Thoracic aorta (tissue), 2 donors: Measurements from ENCODE around the gene ILDR2. TPM values are rescaled to one million over a fixed set of nuclear protein-coding genes. Genes with fewer than 3 reads are reported as not detected.
"Not testable (repeated sequence)": the region's sequence is repeated elsewhere in the genome, so short reads cannot be mapped to it uniquely, and the experiment has no call there.

Experiments
- ATAC-seq: fragments of 150-250 bp; one replicate; pipeline ENCODE4 v1.8.0; 2017; ENCODE audit warnings: low read depth; ENCODE audit not compliant: insufficient number of reproducible peaks, low FRiP score
- DNase-seq: peaks from one replicate; pipeline ENCODE4 v3.0.0-alpha.2; 2020; ENCODE audit warnings: low spot score
- H3K27ac ChIP-seq, 2 donors: fragments of 200-600 bp; sonication (generic); 1 replicate in 1 of 2; 2 replicates in 1 of 2; pipeline ENCODE4 v1.5.1; 2016; ENCODE audit warnings: mild to moderate bottlenecking in 2 of 2, moderate library complexity in 2 of 2
- H3K27me3 ChIP-seq: fragments of 200-600 bp; sonication (generic); replicated peaks from 2 replicates; pipeline ENCODE4 v1.6.0; 2016; ENCODE audit warnings: mild to moderate bottlenecking; ENCODE audit not compliant: insufficient read depth
- H3K36me3 ChIP-seq: fragments of 200-600 bp; sonication (generic); one replicate; pipeline ENCODE4 v1.5.1; 2016
- H3K4me1 ChIP-seq, 2 donors: fragments of 200-600 bp; sonication (generic); 1 replicate in 1 of 2; 2 replicates in 1 of 2; pipeline versions ENCODE4 v1.5.1 to v1.6.0; 2016; ENCODE audit warnings: low read depth in 2 of 2, mild to moderate bottlenecking in 1 of 2; ENCODE audit not compliant: control insufficient read depth in 1 of 2
- H3K4me3 ChIP-seq: fragments of 200-600 bp; sonication (generic); 2 replicates; pipeline ENCODE4 v1.5.1; 2016; ENCODE audit warnings: mild to moderate bottlenecking
- H3K9me3 ChIP-seq: fragments of 200-600 bp; sonication (generic); 2 replicates; pipeline ENCODE4 v1.5.1; 2016
- total RNA-seq, 2 donors: library from RNA; depleted of rRNA; stranded (reverse); fragments of >200 nt; gene quantifications; one replicate each; pipeline versions ENCODE4 v1.1.0 to v1.2.3, GENCODE V29; 2016
- TF ChIP-seq, protein P1 (sequence below): fragments of 200-600 bp; sonication (generic); IDR thresholded peaks from one replicate; pipeline ENCODE4 v1.5.1; 2019; ENCODE audit warnings: antibody characterized with exemption

The ILDR2 gene
- total RNA-seq, 2 donors from 2014 or later = 0.85 TPM; not detected in 1

DNA sequence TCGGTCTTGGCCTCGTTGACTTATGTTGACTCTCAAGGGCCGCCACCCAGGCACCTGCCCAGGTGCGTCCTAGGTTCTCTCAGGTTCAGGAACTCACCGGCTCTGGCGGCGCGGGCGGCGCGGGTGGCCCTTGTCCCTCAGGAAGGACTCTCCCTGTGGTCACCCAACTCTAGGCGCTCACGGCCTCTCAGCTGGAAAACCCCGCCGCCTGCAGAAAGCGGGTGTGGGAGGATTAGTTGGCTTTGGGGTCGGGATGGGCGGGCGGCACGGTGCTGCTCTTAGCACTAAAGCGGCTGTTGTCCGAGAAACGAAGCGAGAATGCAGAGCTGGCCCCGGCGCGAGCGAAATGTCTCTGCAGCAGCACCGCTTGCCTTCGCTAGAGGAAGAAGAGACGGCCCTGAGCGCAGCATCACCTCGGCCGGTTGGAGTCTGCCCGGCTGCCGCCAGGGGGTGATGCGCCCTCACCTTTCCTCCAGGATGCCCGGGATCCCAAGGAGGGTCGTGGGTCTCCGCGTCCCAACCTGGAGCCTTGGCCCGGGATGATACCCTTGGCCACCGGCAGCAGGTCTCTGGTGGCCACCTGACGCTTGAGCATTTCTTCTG, 91.2 kb downstream of the ILDR2 start:
- no peak for DNase-seq
- H3K4me3 ChIP-seq = peak overlapping the region; percentile 42

DNA sequence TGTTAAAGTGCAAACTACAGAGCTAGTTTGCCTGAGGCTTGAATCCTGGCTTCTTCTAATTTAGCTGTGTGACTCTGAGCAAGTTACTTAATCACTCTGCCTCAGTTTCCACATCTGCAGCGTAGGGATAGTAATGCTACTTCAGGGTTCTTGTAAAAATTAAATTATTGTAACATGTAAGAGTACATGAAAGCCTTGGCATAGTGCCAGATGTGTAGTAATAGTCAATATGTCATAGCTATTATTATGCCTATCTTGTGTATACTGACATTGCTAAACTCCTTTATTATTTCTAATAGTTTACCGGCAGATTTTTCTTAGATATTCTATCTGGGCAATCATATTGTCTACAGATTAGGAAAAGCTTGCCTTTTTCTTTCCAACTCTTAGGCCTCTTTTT, 92.4 kb downstream of the ILDR2 start:
- H3K4me3 ChIP-seq = no peak overlapping the region
- no peaks in the 10 kb centered on the region for H3K27me3 ChIP-seq
- H3K27ac ChIP-seq = no peak overlapping the region
- peaks cover 4 to 9% of the 10 kb centered on the region in 2 donors for H3K4me1 ChIP-seq
- H3K36me3 ChIP-seq = no peaks in the 10 kb centered on the region
- TF ChIP-seq, protein P1, sequence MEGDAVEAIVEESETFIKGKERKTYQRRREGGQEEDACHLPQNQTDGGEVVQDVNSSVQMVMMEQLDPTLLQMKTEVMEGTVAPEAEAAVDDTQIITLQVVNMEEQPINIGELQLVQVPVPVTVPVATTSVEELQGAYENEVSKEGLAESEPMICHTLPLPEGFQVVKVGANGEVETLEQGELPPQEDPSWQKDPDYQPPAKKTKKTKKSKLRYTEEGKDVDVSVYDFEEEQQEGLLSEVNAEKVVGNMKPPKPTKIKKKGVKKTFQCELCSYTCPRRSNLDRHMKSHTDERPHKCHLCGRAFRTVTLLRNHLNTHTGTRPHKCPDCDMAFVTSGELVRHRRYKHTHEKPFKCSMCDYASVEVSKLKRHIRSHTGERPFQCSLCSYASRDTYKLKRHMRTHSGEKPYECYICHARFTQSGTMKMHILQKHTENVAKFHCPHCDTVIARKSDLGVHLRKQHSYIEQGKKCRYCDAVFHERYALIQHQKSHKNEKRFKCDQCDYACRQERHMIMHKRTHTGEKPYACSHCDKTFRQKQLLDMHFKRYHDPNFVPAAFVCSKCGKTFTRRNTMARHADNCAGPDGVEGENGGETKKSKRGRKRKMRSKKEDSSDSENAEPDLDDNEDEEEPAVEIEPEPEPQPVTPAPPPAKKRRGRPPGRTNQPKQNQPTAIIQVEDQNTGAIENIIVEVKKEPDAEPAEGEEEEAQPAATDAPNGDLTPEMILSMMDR = no peak
- no peak for DNase-seq
- no peak for ATAC-seq
- no peaks in the 10 kb centered on the region for H3K9me3 ChIP-seq

More for the DNA sequence above, 91.2 kb downstream of the ILDR2 start:
- H3K4me1 ChIP-seq = peaks cover 4 to 9% of the 10 kb centered on the region in 2 donors
- no peak overlapping the region for H3K27ac ChIP-seq
- TF ChIP-seq, protein P1 = peak; percentile 73
- no peaks in the 10 kb centered on the region for H3K9me3 ChIP-seq
- ATAC-seq = no peak
- H3K36me3 ChIP-seq = no peaks in the 10 kb centered on the region
- H3K27me3 ChIP-seq = no peaks in the 10 kb centered on the region

DNA sequence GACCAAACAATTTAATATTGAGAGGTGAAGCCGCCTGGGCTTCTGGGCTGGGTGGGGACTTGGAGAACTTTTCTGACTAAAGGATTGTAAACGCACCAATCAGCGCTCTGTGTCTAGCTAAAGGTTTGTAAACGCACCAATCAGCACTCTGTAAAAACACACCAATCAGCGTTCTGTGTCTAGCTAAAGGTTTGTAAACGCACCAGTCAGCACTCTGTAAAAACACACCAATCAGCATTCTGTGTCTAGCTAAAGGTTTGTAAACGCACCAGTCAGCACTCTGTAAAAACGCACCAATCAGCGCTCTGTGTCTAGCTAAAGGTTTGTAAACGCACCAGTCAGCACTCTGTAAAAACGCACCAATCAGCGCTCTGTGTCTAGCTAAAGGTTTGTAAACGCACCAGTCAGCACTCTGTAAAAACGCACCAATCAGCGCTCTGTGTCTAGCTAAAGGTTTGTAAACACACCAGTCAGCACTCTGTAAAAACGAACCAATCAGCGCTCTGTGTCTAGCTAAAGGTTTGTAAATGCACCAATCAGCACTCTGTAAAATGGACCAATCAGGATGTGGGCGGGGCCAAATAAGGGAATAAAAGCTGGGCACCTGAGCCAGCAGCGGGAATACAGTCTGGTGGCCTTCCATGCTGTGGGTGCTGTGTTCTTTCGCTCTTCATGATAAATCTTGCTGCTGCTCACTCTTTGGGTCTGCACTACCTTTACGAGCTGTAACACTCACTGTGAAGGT, 97.0 kb downstream of the ILDR2 start:
- not testable (repeated sequence) for H3K9me3 ChIP-seq, H3K27ac ChIP-seq, H3K36me3 ChIP-seq, H3K27me3 ChIP-seq, DNase-seq, ATAC-seq, H3K4me3 ChIP-seq
- H3K4me1 ChIP-seq = peaks cover 0 to 23% of the 10 kb centered on the region in 2 donors

DNA sequence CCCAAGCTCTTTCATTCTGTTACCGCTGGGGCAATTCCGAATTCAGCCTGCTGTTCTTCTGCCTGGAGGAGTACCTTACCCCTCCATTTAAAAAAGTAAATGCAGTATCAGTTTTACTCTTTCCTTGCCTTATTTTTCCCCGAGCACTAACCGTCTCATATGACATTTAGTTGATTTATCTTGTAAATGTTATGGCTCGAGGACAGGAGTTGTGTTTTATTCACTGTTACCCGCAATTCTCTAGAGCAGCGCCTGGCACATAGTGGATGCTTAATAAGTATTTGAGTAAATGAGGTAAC, 98.9 kb downstream of the ILDR2 start:
- H3K9me3 ChIP-seq = no peaks in the 10 kb centered on the region
- H3K27me3 ChIP-seq = no peaks in the 10 kb centered on the region
- no peaks in the 10 kb centered on the region for H3K36me3 ChIP-seq
- no peak for DNase-seq
- peaks cover 0 to 32% of the 10 kb centered on the region in 2 donors for H3K4me1 ChIP-seq
- TF ChIP-seq, protein P1 = peak; percentile 39
- peak overlapping the region; percentile 98 for H3K4me3 ChIP-seq
- ATAC-seq = no peak
- peak overlapping the region in 1 of 2 donors; percentile 92 for H3K27ac ChIP-seq

DNA sequence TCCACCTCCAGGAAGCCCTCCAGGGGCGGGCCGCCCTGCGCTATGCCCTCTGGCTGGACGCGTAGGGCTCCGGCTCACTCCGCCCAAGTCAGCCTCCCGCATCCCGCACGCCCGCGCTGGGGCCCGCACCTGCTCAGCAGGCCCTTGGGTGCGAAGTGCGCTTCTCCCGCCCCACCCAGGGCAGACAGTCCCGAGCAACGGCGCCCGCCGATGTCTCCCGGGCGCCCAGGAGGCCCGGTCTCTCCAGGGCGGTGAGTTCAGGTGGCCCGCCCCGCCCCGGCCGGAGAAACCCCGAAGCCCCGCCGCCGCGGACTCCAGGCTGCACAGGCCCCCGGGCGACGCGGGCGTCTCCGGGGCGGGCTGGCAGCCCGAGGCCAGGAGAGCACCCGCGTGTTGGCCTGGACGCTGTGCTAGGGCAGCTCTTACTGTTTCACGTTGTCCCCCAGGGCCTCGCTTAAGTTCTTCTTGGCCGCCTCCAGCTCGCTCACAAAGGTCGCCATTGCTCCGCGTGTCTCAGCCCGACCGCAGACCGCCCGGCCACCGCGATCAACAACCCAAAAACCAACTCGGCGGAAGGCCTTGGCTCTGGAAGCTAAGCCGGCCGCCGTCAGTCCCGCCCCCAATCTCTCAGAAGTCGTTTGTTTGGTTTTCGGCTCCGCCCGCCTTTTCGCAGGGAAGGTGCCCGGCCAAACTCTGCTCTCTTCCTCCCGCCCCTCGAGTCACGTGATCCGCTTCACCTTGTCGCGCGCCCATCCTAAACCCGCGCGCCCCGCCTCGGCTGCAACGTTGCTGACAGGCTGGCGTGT, 99.4 kb downstream of the ILDR2 start, which contains the start of gene TADA1:
Gene TADA1 (minus strand): TSS at position 531 of the 806 bp plus-strand sequence. CDS start 31 bp downstream, at position 500.
- no peaks in the 10 kb centered on the region for H3K9me3 ChIP-seq
- no peaks in the 10 kb centered on the region for H3K27me3 ChIP-seq
- DNase-seq = peak; percentile 98
- peak within 1 kb of the TSS; percentile 80 to 92 for H3K27ac ChIP-seq
- TF ChIP-seq, protein P1 = no peak
- peaks cover 0 to 32% of the 10 kb centered on the region in 2 donors for H3K4me1 ChIP-seq
- H3K4me3 ChIP-seq = peak within 1 kb of the TSS; percentile 98
- H3K36me3 ChIP-seq = no peaks in the 10 kb centered on the region
- ATAC-seq = peak; percentile 100
